WTC11 (cell line): ENCODE results near the gene CRYBA1. TPM values are rescaled to one million over a fixed set of nuclear protein-coding genes. Genes with fewer than 3 reads are reported as not detected.
A peak's percentile ranks its signal among the peaks of the same experiment; 100 is the strongest.

Experiments
- ATAC-seq: fragments of 200-7000 bp; cut with Tn5 transposase; 2 replicates; pipeline ENCODE4 v1.10.0; 2021; ENCODE audit warnings: mild to moderate bottlenecking, moderate library complexity
- CTCF ChIA-PET: fragments of 300-600 bp; sonication (Branson Sonifier 250); formaldehyde crosslinking; loops from one replicate; lab custom pipeline; 2021; ENCODE audit warnings: antibody characterized with exemption; lab: Charles Lee
- POLR2A ChIA-PET: fragments of 350-600 bp; sonication (Branson Sonifier 250); formaldehyde crosslinking; loops from one replicate; lab custom pipeline; 2021; ENCODE audit warnings: antibody characterized with exemption; lab: Charles Lee
- DNase-seq: peaks from one replicate; pipeline ENCODE4 v3.0.0; 2021; ENCODE audit warnings: low spot score
- H3K27ac Mint-ChIP-seq: 2 replicates; pipeline ENCODE4 v1.8.0; 2021; ENCODE audit warnings: mixed read lengths
- H3K27me3 Mint-ChIP-seq: 2 replicates; pipeline ENCODE4 v1.8.0; 2021; ENCODE audit warnings: low read depth, mild to moderate bottlenecking, moderate library complexity, mixed read lengths
- H3K36me3 Mint-ChIP-seq: 2 replicates; pipeline ENCODE4 v1.8.0; 2021; ENCODE audit warnings: mixed read lengths
- H3K4me1 Mint-ChIP-seq: 2 replicates; pipeline ENCODE4 v1.8.0; 2022; ENCODE audit warnings: mixed read lengths
- H3K4me3 Mint-ChIP-seq: 2 replicates; pipeline ENCODE4 v1.8.0; 2021; ENCODE audit warnings: mild to moderate bottlenecking, moderate library complexity, mixed read lengths
- H3K9me3 Mint-ChIP-seq: 2 replicates; pipeline ENCODE4 v1.8.0; 2021; ENCODE audit warnings: mixed read lengths
- AR ChIP-seq: fragments of 250-450 bp; sonication (Bioruptor Pico); IDR thresholded peaks from 2 replicates; pipeline ENCODE4 v1.9.0; 2021; ENCODE audit warnings: mild to moderate bottlenecking
- CDX4 ChIP-seq: fragments of 250-450 bp; sonication (Bioruptor Pico); IDR thresholded peaks from 2 replicates; pipeline ENCODE4 v1.9.0; 2021; ENCODE audit warnings: moderate library complexity, mild to moderate bottlenecking, inconsistent platforms, borderline replicate concordance
- E2F5 ChIP-seq: sonication (generic); formaldehyde crosslinking; IDR thresholded peaks from 2 replicates; pipeline ENCODE4 v1.8.1; 2022; ENCODE audit warnings: mild to moderate bottlenecking, moderate library complexity, missing genetic modification reagents
- ELF4 ChIP-seq: sonication (generic); formaldehyde crosslinking; IDR thresholded peaks from 2 replicates; pipeline ENCODE4 v1.8.1; 2022; ENCODE audit warnings: low read depth, mild to moderate bottlenecking, moderate library complexity, missing genetic modification reagents
- FOXK1 ChIP-seq: sonication (generic); formaldehyde crosslinking; IDR thresholded peaks from 2 replicates; pipeline ENCODE4 v1.8.0; 2022; ENCODE audit warnings: mild to moderate bottlenecking, moderate library complexity, missing genetic modification reagents
- FOXP4 ChIP-seq: sonication (generic); formaldehyde crosslinking; IDR thresholded peaks from 2 replicates; pipeline ENCODE4 v1.8.0; 2022; ENCODE audit warnings: mild to moderate bottlenecking, missing genetic modification reagents
- IRF2 ChIP-seq: sonication (generic); formaldehyde crosslinking; IDR thresholded peaks from 2 replicates; pipeline ENCODE4 v1.8.0; 2022; ENCODE audit warnings: low read depth, missing genetic modification reagents, borderline replicate concordance
- MAX ChIP-seq: sonication (generic); formaldehyde crosslinking; IDR thresholded peaks from 2 replicates; pipeline ENCODE4 v1.8.0; 2022; ENCODE audit warnings: mild to moderate bottlenecking, missing genetic modification reagents
- MXD4 ChIP-seq: fragments of 250-450 bp; sonication (Bioruptor Pico); IDR thresholded peaks from 2 replicates; pipeline ENCODE4 v1.8.0; 2021; ENCODE audit warnings: mild to moderate bottlenecking, moderate library complexity, borderline replicate concordance
- NR1H2 ChIP-seq: sonication (generic); formaldehyde crosslinking; IDR thresholded peaks from 2 replicates; pipeline ENCODE4 v1.9.0; 2021; ENCODE audit warnings: mild to moderate bottlenecking, moderate library complexity, missing genetic modification reagents
- NR2C2 ChIP-seq: sonication (generic); formaldehyde crosslinking; IDR thresholded peaks from 2 replicates; pipeline ENCODE4 v1.8.0; 2022; ENCODE audit warnings: mild to moderate bottlenecking, missing genetic modification reagents
- PREB ChIP-seq: sonication (generic); formaldehyde crosslinking; IDR thresholded peaks from 2 replicates; pipeline ENCODE4 v1.8.1; 2022; ENCODE audit warnings: mild to moderate bottlenecking, missing genetic modification reagents, moderate library complexity, borderline replicate concordance
- SMAD3 ChIP-seq: sonication (generic); formaldehyde crosslinking; IDR thresholded peaks from 2 replicates; pipeline ENCODE4 v1.8.0; 2022; ENCODE audit warnings: missing genetic modification reagents, mild to moderate bottlenecking, borderline replicate concordance
- SOX15 ChIP-seq: fragments of 250-450 bp; sonication (Bioruptor Pico); IDR thresholded peaks from 2 replicates; pipeline ENCODE4 v1.9.0; 2021; ENCODE audit warnings: mild to moderate bottlenecking
- TEAD1 ChIP-seq: sonication (generic); formaldehyde crosslinking; IDR thresholded peaks from 2 replicates; pipeline ENCODE4 v1.8.0; 2022; ENCODE audit warnings: mild to moderate bottlenecking, missing genetic modification reagents
- TP53 ChIP-seq: sonication (generic); formaldehyde crosslinking; IDR thresholded peaks from 2 replicates; pipeline ENCODE4 v1.8.1; 2023; ENCODE audit warnings: mild to moderate bottlenecking, missing genetic modification reagents
- ZNF121 ChIP-seq: sonication (generic); formaldehyde crosslinking; IDR thresholded peaks from 2 replicates; pipeline ENCODE4 v1.8.0; 2023; ENCODE audit warnings: missing genetic modification reagents
- ZNF138 ChIP-seq: sonication (generic); formaldehyde crosslinking; conservative IDR thresholded peaks from 2 replicates; pipeline ENCODE4 v1.8.1; 2022; ENCODE audit warnings: mild to moderate bottlenecking, moderate library complexity, missing genetic modification reagents
- ZNF232 ChIP-seq: sonication (generic); formaldehyde crosslinking; IDR thresholded peaks from 2 replicates; pipeline ENCODE4 v1.8.0; 2022; ENCODE audit warnings: mild to moderate bottlenecking, missing genetic modification reagents
- ZNF423 ChIP-seq: fragments of 250-450 bp; sonication (Bioruptor Pico); IDR thresholded peaks from 2 replicates; pipeline ENCODE4 v2.1.2; 2022; ENCODE audit warnings: mild to moderate bottlenecking, moderate library complexity
- ZNF425 ChIP-seq: fragments of 250-450 bp; sonication (Bioruptor Pico); conservative IDR thresholded peaks from 2 replicates; pipeline ENCODE4 v1.9.0; 2021; ENCODE audit warnings: mild to moderate bottlenecking
- total RNA-seq: library from RNA; stranded (reverse); gene quantifications from 3 replicates; pipeline ENCODE4 v1.2.3, GENCODE V29; 2021

CRYBA1 gene
- total RNA-seq, 1 experiment from 2014 or later = not detected

- TF ChIP-seq ZNF425 (CRISPR knock-in tag) = no peak
- no peak for TF ChIP-seq ZNF121
- no peak for TF ChIP-seq FOXK1 (CRISPR knock-in tag)
- TF ChIP-seq NR2C2 (CRISPR knock-in tag) = no peak
- no peak for TF ChIP-seq MAX
- TF ChIP-seq AR = no peak
These were observed 6.4 kb downstream of the CRYBA1 start (continued) for GRCh38 chr17:29253037-29253436.

- DNase-seq = no peak
- no peak overlapping the region for H3K4me3 Mint-ChIP-seq
- H3K4me1 Mint-ChIP-seq = peaks cover 7% of the 10 kb centered on the region; the same call in 1 of the 2 replicates
- TF ChIP-seq ZNF232 (CRISPR knock-in tag) = no peak
- TF ChIP-seq PREB (CRISPR knock-in tag) = no peak
- no peak for TF ChIP-seq IRF2 (CRISPR knock-in tag)
- no peak for TF ChIP-seq E2F5 (CRISPR knock-in tag)
- no peak for TF ChIP-seq ZNF138 (CRISPR knock-in tag)
- TF ChIP-seq MXD4 = no peak
- TF ChIP-seq TEAD1 (CRISPR knock-in tag) = no peak
- no peak for TF ChIP-seq TP53 (CRISPR knock-in tag)
- no peaks in the 10 kb centered on the region for H3K27me3 Mint-ChIP-seq
- POLR2A ChIA-PET = interaction anchor here (1.2 kb wide), 1 partner anchor 107 kb away, joined by 3 read pairs; no protein-coding TSS in a partner anchor
- no peaks in the 10 kb centered on the region for H3K9me3 Mint-ChIP-seq
- no peak for ATAC-seq
- CTCF ChIA-PET = interaction anchor here (0.6 to 3.3 kb wide), 7 partner anchors 13 to 124 kb away, joined by 3 to 14 read pairs (median 4); partner anchors contain the start of gene MYO18A
- H3K27ac Mint-ChIP-seq = peak overlapping the region; percentile 21; the same call in 1 of the 2 replicates
- peaks cover 22% of the 10 kb centered on the region for H3K36me3 Mint-ChIP-seq
These were observed 9.4 kb downstream of the CRYBA1 start for GRCh38 chr17:29255926-29256522.

- TF ChIP-seq NR1H2 (CRISPR knock-in tag) = no peak
- TF ChIP-seq ELF4 (CRISPR knock-in tag) = no peak
- TF ChIP-seq ZNF423 = no peak
- no peak for TF ChIP-seq SOX15 (CRISPR knock-in tag)
- TF ChIP-seq ZNF138 (CRISPR knock-in tag) = no peak
- TF ChIP-seq CDX4 = no peak
- no peak for TF ChIP-seq SMAD3 (CRISPR knock-in tag)
- no peak for TF ChIP-seq FOXP4
- TF ChIP-seq, all 79 proteins: peak for 0
- Mint-ChIP-seq H3K36me3 (peaks cover 29% of the 10 kb centered on the region), H3K9me3 (no peaks in the 10 kb centered on the region), H3K27me3 (no peaks in the 10 kb centered on the region), H3K27ac (peak overlapping the region; percentile 91), H3K4me3 (no peak overlapping the region), H3K4me1 (peaks cover 7% of the 10 kb centered on the region; the same call in 1 of the 2 replicates)
- no peak for ATAC-seq
- POLR2A ChIA-PET = no interaction called here
- CTCF ChIA-PET = interaction anchor here (0.7 to 3.3 kb wide), 8 partner anchors 13 to 140 kb away, joined by 3 to 14 read pairs (median 4); no protein-coding TSS in a partner anchor
- no peak for DNase-seq
These were observed 10.2 kb downstream of the CRYBA1 start for GRCh38 chr17:29256735-29257466.
